Activated CD4-positive, CD25-positive, alpha-beta regulatory T cell (primary cell): Measurements from ENCODE around the gene FRYL.
"Not testable (repeated sequence)": the region's sequence is repeated elsewhere in the genome, so short reads cannot be mapped to it uniquely, and the experiment has no call there.

Experiments used
- DNase-seq, 4 experiments: peaks; one replicate each; lab custom pipeline; 2025; lab: John Stamatoyannopoulos, UW

FRYL gene

DNA sequence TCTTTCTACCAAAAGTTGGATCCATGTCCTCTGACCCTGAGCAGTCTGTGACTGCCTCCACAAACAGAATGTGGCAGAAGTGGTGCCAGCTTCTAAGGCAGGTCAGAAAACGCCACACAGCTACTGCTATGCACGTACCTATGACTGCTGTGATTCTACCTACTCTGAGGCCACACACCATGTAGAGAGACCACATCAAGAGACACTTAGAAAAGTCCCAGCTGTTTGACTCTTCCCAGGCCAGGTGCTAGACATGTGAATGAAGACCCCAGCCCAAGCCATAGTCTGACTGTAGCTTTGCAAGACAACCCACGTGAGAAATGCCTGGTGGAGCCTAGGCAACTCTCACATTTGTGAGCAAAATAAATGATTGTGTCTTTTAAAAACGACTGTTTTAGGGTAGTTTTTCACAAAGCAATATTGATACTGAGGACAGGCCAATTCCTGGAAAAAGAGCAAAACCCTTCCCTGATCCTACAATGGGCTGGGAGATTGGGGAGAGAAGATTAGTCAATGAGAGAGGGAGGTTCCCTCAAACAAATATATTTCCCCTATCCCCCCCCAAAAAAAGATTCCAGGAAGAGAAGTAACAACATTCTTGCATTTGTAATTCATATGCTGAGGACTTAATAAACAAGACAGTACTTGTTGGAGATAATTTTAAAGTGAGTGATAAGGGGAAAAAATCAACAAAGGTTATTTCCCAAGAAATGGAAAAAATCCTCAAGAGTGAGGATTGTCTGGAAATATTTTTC, 33.3 kb downstream of the FRYL start:
- no peak for DNase-seq

DNA sequence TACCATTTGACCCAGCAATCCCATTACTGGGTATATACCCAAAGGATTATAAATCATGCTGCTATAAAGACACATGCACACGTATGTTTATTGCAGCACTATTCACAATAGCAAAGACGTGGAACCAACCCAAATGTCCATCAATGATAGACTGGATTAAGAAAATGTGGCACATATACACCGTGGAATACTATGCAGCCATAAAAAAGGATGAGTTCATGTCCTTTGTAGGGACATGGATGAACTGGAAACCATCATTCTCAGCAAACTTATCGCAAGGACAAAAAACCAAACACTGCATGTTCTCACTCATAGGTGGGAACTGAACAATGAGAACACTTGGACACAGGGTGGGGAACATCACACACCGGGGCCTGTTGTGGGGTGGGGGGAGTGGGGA, 34.9 kb downstream of the FRYL start:
- DNase-seq, result not testable (repeated sequence)

DNA sequence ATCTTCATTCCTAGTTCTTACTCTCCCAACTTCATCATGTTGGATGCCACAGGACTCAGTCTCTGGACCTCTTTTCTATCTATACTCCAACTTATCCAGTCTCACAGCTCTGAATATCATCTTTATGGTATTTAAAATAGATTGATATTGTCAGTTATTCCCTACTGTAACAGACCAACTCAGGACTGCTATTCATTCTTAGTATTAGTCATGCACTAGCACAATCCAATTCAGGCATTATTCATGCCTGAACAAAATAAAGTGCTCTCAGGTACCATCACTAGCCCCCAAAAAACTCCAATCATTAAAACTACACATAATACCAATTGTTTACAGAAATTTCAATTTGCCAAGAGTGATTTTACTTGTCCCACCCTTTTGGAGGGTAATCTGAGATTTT, 37.7 kb downstream of the FRYL start:
- DNase-seq, result no peak

DNA sequence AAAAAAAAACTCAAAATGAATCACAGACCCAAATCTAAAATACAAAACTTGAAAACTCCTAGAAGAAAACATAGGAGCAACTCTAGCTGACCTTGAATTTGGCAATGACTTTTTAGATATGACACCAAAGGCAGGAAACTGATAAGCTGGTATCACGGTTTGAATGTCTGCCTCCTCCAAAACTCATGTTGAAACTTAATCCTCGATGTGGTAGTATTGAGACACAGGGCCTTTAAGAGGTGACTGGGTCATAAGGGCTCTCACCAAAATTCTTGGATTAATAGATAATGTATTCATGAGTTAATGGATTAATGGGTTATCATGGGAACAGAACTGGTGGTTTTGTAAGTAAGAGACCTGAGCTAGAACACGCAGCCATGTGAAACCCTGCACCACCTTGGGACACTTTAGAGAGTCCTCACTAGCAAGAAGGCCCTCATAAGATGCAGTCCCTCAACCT, 40.5 kb downstream of the FRYL start:
- DNase-seq, result no peak

DNA sequence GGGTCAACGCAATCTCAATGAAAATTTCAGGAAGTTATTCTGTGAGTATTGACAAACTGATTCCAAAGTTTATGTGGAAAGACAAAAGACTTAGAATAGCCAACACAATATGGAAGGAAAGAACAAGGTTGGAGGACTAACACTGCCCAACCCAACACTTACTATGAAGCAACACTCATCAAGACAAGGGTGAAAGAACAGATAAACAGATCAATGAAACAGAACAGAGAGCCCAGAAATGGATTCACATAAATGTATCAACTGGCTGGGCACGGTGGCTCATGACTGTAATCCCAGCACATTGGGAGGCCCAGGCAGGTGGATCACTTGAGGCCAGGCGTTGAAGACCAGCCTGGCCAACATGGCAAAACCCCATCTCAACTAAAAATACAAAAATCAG, 41.2 kb downstream of the FRYL start:
- no peak for DNase-seq

DNA sequence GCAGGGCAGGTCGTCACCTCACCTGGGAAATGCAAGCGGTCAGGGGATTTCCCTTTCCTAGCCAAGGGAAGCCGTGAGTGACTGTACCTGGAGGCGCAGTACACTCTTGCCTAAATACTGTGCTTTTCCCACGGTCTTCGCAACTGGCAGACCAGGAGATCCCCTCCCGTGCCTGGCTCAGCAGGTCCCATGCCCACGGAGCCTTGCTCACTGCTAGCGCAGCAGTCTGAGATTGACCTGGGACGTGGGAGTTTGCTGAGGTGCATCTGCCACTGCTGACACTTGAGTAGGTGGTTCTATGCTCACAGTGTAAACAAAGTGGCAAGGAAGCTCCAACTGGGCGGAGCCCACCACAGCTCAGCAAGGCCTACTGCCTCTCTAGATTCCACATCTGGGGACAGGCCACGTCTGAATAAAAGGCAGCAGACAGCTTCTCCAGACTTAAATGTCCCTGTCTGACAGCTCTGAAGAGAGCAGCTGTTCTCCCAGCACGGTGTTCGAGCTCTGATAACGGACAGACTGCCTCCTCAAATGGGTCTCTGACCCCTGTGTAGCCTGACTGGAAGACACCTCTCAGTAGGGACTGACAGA, 51.1 kb downstream of the FRYL start:
- not testable (repeated sequence) for DNase-seq

DNA sequence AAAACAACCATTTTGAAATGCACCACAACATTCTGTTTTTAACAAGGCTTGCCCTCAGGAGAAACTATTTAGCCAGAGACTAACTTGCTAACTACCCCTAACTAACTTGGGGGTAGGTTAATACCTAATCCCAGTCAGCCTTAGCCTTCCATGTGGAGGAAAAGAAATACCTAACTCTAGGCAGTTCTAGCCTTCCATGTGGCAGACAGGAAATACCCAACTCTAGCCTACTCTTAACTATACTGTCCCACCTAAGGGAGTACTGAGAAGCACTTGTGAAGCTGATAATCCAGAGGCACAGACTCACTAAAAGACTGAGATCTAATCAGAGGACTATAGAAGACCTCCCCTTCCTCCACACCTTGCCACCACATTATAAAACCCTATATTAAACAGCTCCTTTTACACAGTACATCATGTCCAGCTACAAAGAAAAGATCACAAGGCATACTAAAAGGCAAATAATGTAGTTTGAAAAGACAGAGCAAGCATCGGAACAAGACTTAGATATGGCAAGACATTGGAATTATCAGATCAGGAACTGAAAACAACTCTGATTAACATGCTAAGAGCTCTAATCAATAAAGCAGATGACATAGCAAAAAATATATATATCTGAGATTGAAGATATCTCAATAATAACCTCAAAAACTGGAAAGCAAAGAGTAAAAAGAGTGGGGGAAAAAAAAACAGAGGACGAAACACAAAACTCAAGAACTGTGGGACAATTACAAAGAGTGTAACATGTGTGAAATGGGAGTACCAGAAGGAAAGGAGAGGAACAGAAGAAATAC, 52.2 kb downstream of the FRYL start:
- DNase-seq, result no peak

DNA sequence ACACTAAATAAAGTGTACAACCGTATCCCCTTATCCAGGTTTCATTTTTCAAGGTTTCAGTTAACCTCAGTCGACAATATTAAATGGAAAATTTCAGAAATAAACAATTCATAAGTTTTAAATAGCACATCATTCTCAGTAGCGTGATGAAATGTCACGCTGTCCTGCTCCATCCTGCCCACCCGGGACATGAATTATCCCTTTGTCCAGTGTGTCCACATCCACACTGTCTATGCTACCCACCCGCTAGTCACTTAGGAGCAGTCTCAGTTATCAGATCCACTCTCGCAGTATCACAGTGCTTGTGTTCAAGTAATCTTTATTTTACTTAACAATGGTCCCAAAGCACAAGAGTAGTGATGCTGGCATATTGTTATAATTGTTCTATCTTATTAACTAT, 54.7 kb downstream of the FRYL start:
- no peak for DNase-seq

DNA sequence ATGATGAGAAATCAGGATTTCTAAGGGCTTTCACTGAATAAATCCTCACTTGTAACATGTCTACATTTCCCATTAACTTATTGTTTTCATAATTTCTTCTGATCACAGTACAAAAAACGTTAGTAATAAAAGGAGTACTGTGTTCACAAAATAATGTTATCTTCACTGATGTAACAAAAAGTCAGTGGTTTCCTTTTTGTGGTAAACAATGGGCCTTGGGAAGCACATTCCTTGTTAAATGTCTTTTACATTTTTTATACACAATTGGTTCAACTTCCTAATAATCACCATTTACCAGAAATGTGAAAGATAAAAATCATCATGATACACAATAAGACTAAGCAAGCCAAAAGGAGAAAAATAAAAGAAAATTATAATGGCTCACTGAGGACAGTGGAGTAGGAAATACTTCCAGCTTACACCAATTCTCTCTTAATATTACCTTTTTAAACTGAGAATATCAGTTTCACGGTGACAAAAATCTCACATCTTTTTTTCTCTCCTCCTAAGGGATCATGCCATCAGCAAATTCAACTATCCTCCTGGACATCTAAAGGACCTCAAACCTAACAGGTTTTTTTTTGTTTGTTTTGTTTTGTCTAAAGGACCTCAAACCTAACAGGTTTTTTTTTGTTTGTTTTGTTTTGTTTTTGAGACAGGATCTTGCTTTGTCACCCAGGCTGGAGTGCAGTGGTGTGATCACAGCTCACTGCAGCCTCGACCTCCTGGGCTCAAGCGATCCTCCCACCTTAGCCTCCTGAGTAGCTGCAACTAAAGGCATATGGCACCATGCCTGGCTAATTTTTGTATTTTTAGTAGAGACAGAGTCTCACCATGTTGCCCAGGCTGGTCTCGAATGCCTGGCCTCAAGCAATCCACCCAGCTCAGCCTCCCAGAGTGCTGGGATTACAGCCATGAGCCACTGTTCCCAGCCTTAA, 57.3 kb downstream of the FRYL start:
- DNase-seq, result no peak

DNA sequence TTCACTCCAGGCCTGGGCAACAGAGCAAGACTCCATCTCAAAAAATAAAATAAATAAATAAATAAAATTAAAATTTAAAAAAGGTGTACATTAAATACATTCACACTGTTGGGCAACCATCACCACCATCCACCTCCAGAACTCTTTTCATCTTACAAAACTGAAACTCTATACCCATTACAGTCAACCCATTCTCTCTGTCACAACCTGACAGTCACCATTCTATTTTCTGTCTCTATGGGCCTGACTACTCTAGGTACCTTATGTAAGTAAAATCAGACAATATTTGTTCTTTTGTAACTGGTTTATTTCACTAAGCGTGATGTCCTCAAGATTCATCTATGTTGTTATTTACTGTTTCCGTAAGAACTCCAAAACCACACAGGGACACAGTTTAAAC, 59.6 kb downstream of the FRYL start:
- DNase-seq, result no peak

DNA sequence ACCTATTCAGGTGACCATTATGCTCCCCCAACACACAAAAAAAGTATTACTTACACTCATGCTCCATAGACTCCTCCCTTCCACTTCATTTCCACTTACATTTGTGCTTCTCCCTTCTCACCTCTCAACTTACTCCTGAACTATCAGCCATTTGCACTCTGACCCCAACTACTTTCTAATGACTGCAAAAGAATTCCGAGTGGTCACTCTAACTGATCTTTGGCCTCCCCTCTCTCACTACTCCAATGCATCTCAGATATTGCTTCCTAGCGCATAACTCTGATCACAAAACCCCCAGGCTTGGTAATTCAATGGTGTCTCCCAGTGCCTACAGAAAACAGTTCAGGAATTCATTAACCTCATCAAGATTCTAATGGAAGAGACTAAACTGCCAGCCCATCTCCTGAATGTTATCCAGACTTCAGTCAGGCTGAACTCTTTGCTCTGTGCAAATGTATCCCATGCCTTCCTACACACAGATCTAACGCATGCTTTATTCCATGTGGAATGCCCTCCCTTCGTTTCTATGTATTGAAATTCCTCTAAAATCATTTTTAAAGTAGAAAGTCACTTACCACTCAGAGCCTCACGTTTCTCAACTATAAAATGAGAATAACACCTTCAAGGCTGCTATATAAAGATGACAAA, 61.1 kb downstream of the FRYL start:
- no peak for DNase-seq

DNA sequence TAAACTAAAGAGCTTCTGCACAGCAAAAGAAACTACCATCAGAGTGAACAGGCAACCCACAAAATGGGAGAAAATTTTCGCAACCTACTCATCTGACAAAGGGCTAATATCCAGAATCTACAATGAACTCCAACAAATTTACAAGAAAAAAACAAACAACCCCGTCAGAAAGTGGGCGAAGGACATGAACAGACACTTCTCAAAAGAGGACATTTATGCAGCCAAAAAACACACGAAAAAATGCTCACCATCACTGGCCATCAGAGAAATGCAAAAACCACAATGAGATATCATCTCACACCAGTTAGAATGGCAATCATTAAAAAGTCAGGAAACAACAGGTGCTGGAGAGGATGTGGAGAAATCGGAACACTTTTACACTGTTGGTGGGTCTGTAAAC, 63.8 kb downstream of the FRYL start:
- DNase-seq, result not testable (repeated sequence)

DNA sequence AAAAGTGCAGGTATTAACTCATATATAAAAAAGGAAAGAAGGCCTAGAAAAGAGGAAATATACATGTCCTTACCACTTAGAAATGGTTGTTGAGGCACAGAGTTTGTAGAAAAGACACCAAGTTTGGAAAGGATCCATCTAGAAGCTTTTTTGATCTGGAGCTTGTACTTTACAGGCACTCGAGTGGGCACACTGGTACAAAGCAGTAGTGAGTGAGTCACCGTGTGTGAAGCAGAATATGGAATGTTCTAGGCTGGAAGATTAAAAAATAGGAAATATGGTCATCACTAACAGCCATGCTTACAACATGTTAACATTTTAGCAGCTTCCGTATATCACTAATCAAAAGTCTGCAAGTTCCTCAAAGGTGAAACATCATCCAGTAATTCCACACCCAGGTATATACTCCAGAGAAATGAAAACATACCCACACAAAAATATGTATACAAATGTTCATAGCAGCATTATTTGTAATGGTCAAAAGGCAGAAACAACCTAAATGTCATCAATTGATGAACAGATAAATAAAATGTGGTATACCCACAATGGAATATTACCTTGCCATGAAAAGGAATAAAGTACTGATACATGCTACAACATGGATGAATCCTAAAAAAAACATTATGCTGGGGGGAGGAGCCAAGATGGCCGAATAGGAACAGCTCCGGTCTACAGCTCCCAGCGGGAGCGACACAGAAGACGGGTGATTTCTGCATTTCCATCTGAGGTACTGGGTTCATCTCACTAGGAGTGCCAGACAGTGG, 69.5 kb downstream of the FRYL start:
- no peak for DNase-seq

DNA sequence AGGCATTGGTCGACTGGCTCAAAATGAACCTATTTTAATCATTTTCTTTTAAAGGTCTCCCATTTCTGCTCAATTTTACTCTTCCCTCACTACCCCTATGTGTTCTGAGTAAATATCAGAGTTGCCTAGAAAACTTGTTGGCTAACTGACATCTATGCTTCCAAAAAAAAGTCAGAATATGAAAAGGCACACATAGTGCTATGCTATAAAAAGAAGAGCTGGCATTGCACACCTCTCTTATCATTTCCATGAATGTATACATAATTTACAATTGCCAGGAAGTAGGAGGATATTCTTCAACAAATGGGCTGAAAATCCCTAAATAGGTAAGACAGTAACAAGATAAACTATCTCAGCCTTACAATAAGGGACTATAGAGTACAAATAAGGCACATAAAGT, 70.2 kb downstream of the FRYL start:
- no peak for DNase-seq

DNA sequence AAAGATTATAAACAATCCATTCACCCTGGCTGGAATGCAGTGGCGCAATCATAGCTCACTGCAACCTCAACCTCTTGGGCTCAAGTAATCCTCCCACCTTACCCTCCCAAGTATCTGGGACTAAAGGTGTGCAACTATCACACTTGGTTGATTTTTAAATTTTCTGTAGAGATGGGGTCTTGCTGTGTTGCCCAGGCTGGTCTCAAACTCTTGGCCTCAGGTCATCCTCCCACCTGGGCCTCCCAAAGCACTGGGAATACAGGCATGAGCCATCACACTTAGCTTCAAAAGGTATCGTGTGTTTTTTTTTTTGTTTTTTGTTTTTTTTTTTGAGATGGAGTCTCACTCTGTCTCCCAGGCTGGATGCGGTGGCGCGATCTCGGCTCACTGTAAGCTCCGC, 71.5 kb downstream of the FRYL start:
- no peak for DNase-seq

DNA sequence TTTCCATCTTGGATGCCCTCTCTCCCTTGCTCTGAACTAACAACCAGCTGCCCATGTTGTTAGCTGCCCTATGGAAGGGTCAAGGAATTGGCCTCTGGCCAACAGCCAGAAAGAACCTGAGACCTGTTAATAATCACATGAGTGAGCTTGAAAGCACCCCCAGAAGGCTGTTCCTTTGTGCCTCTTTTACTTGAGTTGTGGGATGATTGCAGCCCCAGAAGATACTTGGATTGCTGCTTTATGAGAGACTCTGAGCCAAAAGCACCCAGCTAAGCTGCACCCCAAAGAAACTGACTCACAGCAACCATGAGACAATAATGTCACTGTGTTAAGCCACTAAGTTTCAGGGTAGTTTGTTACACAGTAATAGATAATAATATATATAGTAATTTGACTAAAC, 73.3 kb downstream of the FRYL start:
- DNase-seq, result no peak

DNA sequence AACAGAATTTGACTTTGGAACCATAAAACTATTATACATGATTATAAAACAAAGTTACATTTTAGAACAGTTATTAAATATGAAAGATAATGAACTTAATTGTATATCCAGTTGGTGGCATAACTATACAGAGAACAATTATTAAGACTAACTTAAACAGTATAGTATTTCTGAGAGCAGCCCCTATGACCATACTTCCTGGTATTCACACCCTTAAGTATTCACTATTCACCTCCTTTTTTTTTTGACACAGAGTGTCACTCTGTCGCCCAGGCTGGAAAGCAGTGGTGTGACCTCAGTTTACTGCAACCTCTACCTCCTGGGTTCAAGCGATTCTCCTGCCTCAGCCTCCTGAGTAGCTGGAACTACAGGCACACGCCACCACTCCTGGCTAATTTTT, 74.5 kb downstream of the FRYL start:
- DNase-seq, result no peak

DNA sequence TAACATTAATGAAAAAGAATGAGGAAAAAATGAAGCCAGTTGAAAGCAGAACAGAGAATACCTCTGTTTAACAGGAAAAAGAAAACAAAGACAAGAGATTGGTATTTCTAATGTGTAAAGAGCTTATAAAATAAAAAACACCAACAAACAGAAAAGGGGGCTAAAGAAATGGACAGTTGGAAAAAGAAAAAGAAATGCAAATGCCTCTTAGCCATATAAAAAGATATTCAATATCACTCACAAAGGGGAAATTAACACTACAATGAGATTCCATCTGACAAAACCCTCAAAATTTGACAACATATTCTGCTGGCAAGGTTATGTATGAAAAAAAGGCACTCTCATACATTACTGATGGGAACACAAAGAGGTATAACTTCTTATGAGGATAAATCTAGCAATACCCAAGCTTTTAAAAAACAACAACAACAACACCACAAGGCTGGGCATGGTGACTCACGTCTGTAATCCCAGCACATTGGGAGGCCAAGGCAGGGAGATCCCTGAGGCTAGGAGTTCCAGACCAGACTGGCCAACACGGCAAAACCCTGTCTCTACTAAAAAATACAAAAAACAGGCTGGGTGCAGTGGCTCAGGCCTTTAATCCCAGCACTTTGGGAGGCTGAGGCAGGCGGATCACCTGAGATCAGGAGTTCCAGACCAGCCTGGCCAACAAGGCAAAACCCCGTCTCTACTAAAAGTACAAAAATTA, 75.8 kb downstream of the FRYL start:
- DNase-seq, result no peak

DNA sequence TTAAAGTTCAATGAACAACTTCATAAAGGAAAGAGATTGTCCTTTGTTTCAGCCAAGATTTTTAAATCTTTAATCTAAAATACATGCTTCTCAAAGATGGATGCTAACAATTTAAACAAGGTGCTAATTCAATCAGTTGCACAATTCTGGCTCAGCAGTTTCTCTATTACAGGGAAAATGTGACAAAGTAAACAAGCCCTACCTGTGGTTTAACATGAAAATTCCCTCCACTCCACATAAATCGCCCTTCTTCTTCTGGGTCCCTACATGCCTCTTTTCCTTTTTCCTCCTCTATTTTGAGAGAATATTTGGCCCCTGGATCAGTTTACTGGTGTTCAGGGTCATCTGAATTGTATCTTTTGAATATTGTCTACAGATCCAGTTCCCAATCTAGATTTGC, 80.6 kb downstream of the FRYL start:
- DNase-seq, result no peak
